HepG2 (cell line): ENCODE data around the gene TOPBP1. TPM values are rescaled to one million over a fixed set of nuclear protein-coding genes. Genes with fewer than 3 reads are reported as not detected.

Experiments
- ATAC-seq: fragments of 200-7000 bp; cut with Tn5 transposase; 3 replicates; pipeline ENCODE4 v1.9.1; 2020; ENCODE audit warnings: mild to moderate bottlenecking, moderate library complexity
- BruUV-seq: library from RNA; stranded (reverse); fragments of 400-500 nt; replicated peaks from 2 replicates; lab custom pipeline; 2021; lab: Mats Ljungman, UMichigan
- CTCF ChIA-PET: fragments of 300-600 bp; formaldehyde crosslinking; extraction: SDS; loops from one replicate; lab custom pipeline; 2021; ENCODE audit warnings: low total read pairs, inconsistent platforms, low intra/inter-chr PET ratio; lab: Yijun Ruan, JAX
- POLR2A ChIA-PET: fragments of 350-600 bp; sonication (Branson Sonifier 250); formaldehyde crosslinking; loops from one replicate; lab custom pipeline; 2020; ENCODE audit warnings: antibody characterized with exemption, inconsistent platforms; lab: Yijun Ruan, JAX
- DNase-seq: peaks from one replicate; pipeline ENCODE4 v3.0.0-alpha.2; 2015; ENCODE audit warnings: low spot score
- FAIRE-seq: peaks from 3 replicates; lab custom pipeline; 2011; peaks lifted over from hg19 to GRCh38; lab: Jason Lieb, UNC
- H2AFZ ChIP-seq: one replicate; pipeline ENCODE4 v1.6.1; 2011; ENCODE audit warnings: low read length, inconsistent platforms
- H3K27ac ChIP-seq: fragments of 300-600 bp; 3 replicates; pipeline ENCODE4 v1.8.0; 2011; ENCODE audit warnings: mixed run types, mild to moderate bottlenecking, mixed read lengths, low read length, inconsistent platforms; ENCODE audit not compliant: insufficient read depth; ENCODE audit errors: extremely low read length
- H3K27me3 ChIP-seq, 2 experiments: fragments of 200-600 bp in 1 of 2; 2 replicates in 1 of 2; 3 replicates in 1 of 2; pipeline versions ENCODE4 v1.6.0 to v1.8.0; 2011; ENCODE audit warnings: low read length in 2 of 2, mild to moderate bottlenecking in 2 of 2, moderate library complexity in 2 of 2, inconsistent platforms in 1 of 2; ENCODE audit not compliant: insufficient read depth in 2 of 2, control insufficient read depth in 1 of 2
- H3K36me3 ChIP-seq, 2 experiments: fragments of 200-600 bp in 1 of 2; replicated peaks in 1 of 2; 2 replicates in 1 of 2; 3 replicates in 1 of 2; pipeline versions ENCODE4 v1.5.1 to v1.8.0; 2011; ENCODE audit warnings: low read length in 2 of 2, inconsistent platforms in 1 of 2; ENCODE audit not compliant: insufficient read depth in 2 of 2, control insufficient read depth in 1 of 2
- H3K4me1 ChIP-seq: 2 replicates; pipeline ENCODE4 v1.5.1; 2012; ENCODE audit warnings: low read length, inconsistent platforms; ENCODE audit not compliant: insufficient read depth
- H3K4me2 ChIP-seq: 2 replicates; pipeline ENCODE4 v1.6.0; 2011; ENCODE audit warnings: low read depth, low read length, inconsistent platforms
- H3K4me3 ChIP-seq, 3 experiments: fragments of 200-600 bp in 1 of 3; sonication (generic), shearing (Covaris generic) in 1 of 3; replicated peaks in 1 of 3; 2 replicates each; pipeline ENCODE4 v1.5.1; 2011 to 2016; ENCODE audit warnings: low read length in 3 of 3, inconsistent platforms in 2 of 3, low read depth in 2 of 3, mild to moderate bottlenecking in 2 of 3, control low read depth in 1 of 3, mixed read lengths in 1 of 3; ENCODE audit not compliant: insufficient read depth in 1 of 3
- H3K79me2 ChIP-seq: one replicate; pipeline ENCODE4 v1.6.1; 2011; ENCODE audit warnings: low read length, inconsistent platforms; ENCODE audit not compliant: insufficient read depth
- H3K9ac ChIP-seq: 2 replicates; pipeline ENCODE4 v1.6.0; 2011; ENCODE audit warnings: mild to moderate bottlenecking, low read depth, low read length, inconsistent platforms; ENCODE audit not compliant: insufficient read depth
- H3K9me3 ChIP-seq: 2 replicates; pipeline ENCODE4 v1.5.1; 2012; ENCODE audit warnings: mild to moderate bottlenecking, low read length
- H4K20me1 ChIP-seq: 2 replicates; pipeline ENCODE4 v1.6.0; 2011; ENCODE audit warnings: inconsistent platforms, mild to moderate bottlenecking, low read length, moderate library complexity; ENCODE audit not compliant: insufficient read depth
- CEBPG ChIP-seq: IDR thresholded peaks from 2 replicates; pipeline ENCODE4 v1.6.1; 2016
- CENPX ChIP-seq: sonication (generic); formaldehyde crosslinking; IDR thresholded peaks from 2 replicates; pipeline ENCODE4 v1.9.0; 2021; ENCODE audit warnings: mild to moderate bottlenecking, missing genetic modification reagents, moderate library complexity
- CTCF ChIP-seq: sonication (generic); formaldehyde crosslinking; IDR thresholded peaks from 2 replicates; pipeline ENCODE4 v1.5.0; 2020; ENCODE audit warnings: mild to moderate bottlenecking, missing genetic modification reagents, moderate library complexity
- DNMT1 ChIP-seq: sonication (generic); formaldehyde crosslinking; IDR thresholded peaks from 2 replicates; pipeline ENCODE4 v1.5.1; 2020; ENCODE audit warnings: mild to moderate bottlenecking, missing genetic modification reagents
- ERF ChIP-seq: IDR thresholded peaks from 2 replicates; pipeline ENCODE4 v1.6.1; 2018; ENCODE audit warnings: missing biosample characterization, missing genetic modification reagents
- GATAD2A ChIP-seq: IDR thresholded peaks from 2 replicates; pipeline ENCODE4 v1.6.1; 2016
- GFI1 ChIP-seq: sonication (generic); formaldehyde crosslinking; IDR thresholded peaks from 2 replicates; pipeline ENCODE4 v1.5.0; 2020; ENCODE audit warnings: missing genetic modification reagents, mild to moderate bottlenecking, borderline replicate concordance
- HDAC2 ChIP-seq: sonication (generic); formaldehyde crosslinking; IDR thresholded peaks from 2 replicates; pipeline ENCODE4 v1.4.0; 2020; ENCODE audit warnings: missing genetic modification reagents
- HMG20A ChIP-seq: IDR thresholded peaks from 2 replicates; pipeline ENCODE4 v1.6.1; 2016; ENCODE audit warnings: borderline replicate concordance
- KDM3A ChIP-seq: IDR thresholded peaks from 2 replicates; pipeline ENCODE4 v1.6.1; 2018; ENCODE audit warnings: low read depth, missing compliant biosample characterization
- MIER3 ChIP-seq: IDR thresholded peaks from 2 replicates; pipeline ENCODE4 v1.6.1; 2016; ENCODE audit warnings: missing compliant biosample characterization, borderline replicate concordance
- NAIF1 ChIP-seq: sonication (generic); formaldehyde crosslinking; IDR thresholded peaks from 2 replicates; pipeline ENCODE4 v1.5.0; 2020; ENCODE audit warnings: mild to moderate bottlenecking, missing genetic modification reagents, borderline replicate concordance
- NFYC ChIP-seq: IDR thresholded peaks from 2 replicates; pipeline ENCODE4 v1.6.1; 2016; ENCODE audit warnings: missing genetic modification reagents, missing compliant biosample characterization
- POGZ ChIP-seq: sonication (generic); formaldehyde crosslinking; IDR thresholded peaks from 2 replicates; pipeline ENCODE4 v1.4.0; 2020; ENCODE audit warnings: mild to moderate bottlenecking, missing genetic modification reagents
- RAD21 ChIP-seq: fragments of 450-650 bp; formaldehyde crosslinking; IDR thresholded peaks from 2 replicates; pipeline ENCODE4 v1.5.0; 2020; ENCODE audit warnings: mild to moderate bottlenecking
- SMC3 ChIP-seq: IDR thresholded peaks from 2 replicates; pipeline ENCODE4 v1.6.1; 2011; ENCODE audit warnings: low read length, improper control_type of control experiment
- STAG1 ChIP-seq: sonication (generic); formaldehyde crosslinking; IDR thresholded peaks from 2 replicates; pipeline ENCODE4 v1.4.0; 2020; ENCODE audit warnings: missing genetic modification reagents
- ZBTB1 ChIP-seq: sonication (generic); formaldehyde crosslinking; IDR thresholded peaks from 2 replicates; pipeline ENCODE4 v1.4.0; 2020; ENCODE audit warnings: missing genetic modification reagents, borderline replicate concordance
- ZKSCAN8 ChIP-seq: IDR thresholded peaks from 2 replicates; pipeline ENCODE4 v1.6.1; 2016; ENCODE audit warnings: borderline replicate concordance, missing genetic modification reagents, missing compliant biosample characterization
- ZNF264 ChIP-seq: sonication (generic); formaldehyde crosslinking; IDR thresholded peaks from 2 replicates; pipeline ENCODE4 v1.4.0; 2020; ENCODE audit warnings: missing genetic modification reagents
- ZNF281 ChIP-seq: sonication (generic); formaldehyde crosslinking; IDR thresholded peaks from 2 replicates; pipeline ENCODE4 v1.4.0; 2020; ENCODE audit warnings: missing genetic modification reagents, borderline replicate concordance
- ZNF619 ChIP-seq: sonication (generic); formaldehyde crosslinking; IDR thresholded peaks from 2 replicates; pipeline ENCODE4 v1.4.0; 2020; ENCODE audit warnings: mild to moderate bottlenecking, missing genetic modification reagents
- ZNF781 ChIP-seq: sonication (generic); formaldehyde crosslinking; IDR thresholded peaks from 2 replicates; pipeline ENCODE4 v1.5.1; 2020; ENCODE audit warnings: borderline replicate concordance, mild to moderate bottlenecking, missing genetic modification reagents; ENCODE audit errors: not compliant biosample characterization
- WGBS: methylation state at CpG from one replicate; pipeline ENCODE4 v1.1.6; 2017; ENCODE audit warnings: low lambda C conversion rate; 5-methylcytosine and 5-hydroxymethylcytosine counted together
- in situ Hi-C: cut with HindIII; loops from 2 replicates; pipeline ENCODE4 v1.10.0; 2017; ENCODE audit warnings: low pct_unique_long_range_greater_than_20kb; ENCODE audit not compliant: extremely low pct_ligation_motif_present
- intact Hi-C: fragments of 100-400 bp; cut with micrococcal nuclease; formaldehyde crosslinking; loops from one replicate; pipeline ENCODE4 v1.10.0; 2022; ENCODE audit not compliant: unreplicated experiment
- polyA plus RNA-seq, 8 experiments: library from polyadenylated mRNA; depleted of rRNA in 3 of 8; stranded (reverse) in 7 of 8; unstranded in 1 of 8; fragments of >200 nt; fragmentation: Illumina TruSeq in 4 of 8; extraction: Trizol in 4 of 8; gene quantifications; 2 replicates each; pipeline versions ENCODE4 v1.2.1 to v1.2.3, GENCODE V29; 2011 to 2016; ENCODE audit warnings: low read depth in 4 of 8, missing spikeins in 1 of 8, mixed read lengths in 1 of 8; ENCODE audit not compliant: insufficient read depth in 1 of 8
- total RNA-seq, 5 experiments: library from RNA; depleted of rRNA; stranded (reverse); fragments of >200 nt; fragmentation: Illumina TruSeq; extraction: Trizol; gene quantifications; 2 replicates each; pipeline ENCODE4 v1.2.3, GENCODE V29; 2016; ENCODE audit warnings: low read depth in 1 of 5

Gene TOPBP1
- total and polyA plus RNA-seq, 2 of the 13 experiments (the other 11 are each of a cell fraction or from before 2014, with no cell fraction given), result 24.3 to 42.9 TPM

GRCh38 chr3:133662278-133662651 lies 524 bp upstream of the TOPBP1 start:
- CTCF ChIA-PET, result interaction anchor here (0.8 to 2.7 kb wide), 3 partner anchors 80 to 160 kb away, joined by 3 to 10 read pairs (median 3); no protein-coding TSS in a partner anchor
- Histone ChIP-seq H3K9ac (peak overlapping the region; percentile 84), H2AFZ (peak overlapping the region; percentile 67), H3K79me2 (peaks cover 45% of the 10 kb centered on the region), H3K4me1 (peaks cover 64% of the 10 kb centered on the region), H3K36me3 (peaks cover 0 to 14% of the 10 kb centered on the region in 2 experiments; a peak in 3 of 5 replicates), H3K4me2 (peak overlapping the region; percentile 95), H3K27ac (peak overlapping the region; percentile 70), H4K20me1 (no peaks in the 10 kb centered on the region), H3K9me3 (no peaks in the 10 kb centered on the region), H3K27me3 (no peaks in the 10 kb centered on the region; a peak in 1 of 5 replicates), H3K4me3 (peak overlapping the region; percentile 80 to 91 (median 88))
- DNase-seq (peak; percentile 71), ATAC-seq (peak; percentile 88), FAIRE-seq (peak; percentile 93)
- in situ Hi-C loops, result loop anchor here (5.0 kb wide), 2 partner anchors 85 to 160 kb away; partner anchors contain the start of gene TF
- intact Hi-C loops, result loop anchor here (2.0 to 5.0 kb wide), 3 partner anchors 45 to 160 kb away; no protein-coding TSS in a partner anchor
- TSS peak; percentile 90 for BruUV-seq
- POLR2A ChIA-PET, result interaction anchor here (0.8 to 1.8 kb wide), 6 partner anchors 71 to 108 kb away, joined by 3 to 9 read pairs (median 4); partner anchors contain the start of gene TF
- under 1% methylated on average over 7 of the region's 7 CpGs for WGBS
- TF ChIP-seq RAD21 (CRISPR knock-in tag) (peak; percentile 54; the same call in 1 of the 2 replicates), POGZ (CRISPR knock-in tag) (no peak), SMC3 (peak; percentile 78), ZNF281 (CRISPR knock-in tag) (peak; percentile 28; the same call in 1 of the 2 replicates), ZNF619 (CRISPR knock-in tag) (no peak), ZNF781 (CRISPR knock-in tag) (peak; percentile 8), ERF (CRISPR knock-in tag) (no peak), CENPX (CRISPR knock-in tag) (no peak), ZBTB1 (CRISPR knock-in tag) (no peak), HMG20A (CRISPR knock-in tag) (0 out of 2 replicates have a peak, but pooled peaks have one; percentile 17), GATAD2A (CRISPR knock-in tag) (peak; percentile 8; the same call in 1 of the 2 replicates), MIER3 (CRISPR knock-in tag) (peak; percentile 60; the same call in 1 of the 2 replicates), KDM3A (CRISPR knock-in tag) (0 out of 2 replicates have a peak, but pooled peaks have one; percentile 27), CEBPG (CRISPR knock-in tag) (peak; percentile 36), ZKSCAN8 (CRISPR knock-in tag) (0 out of 2 replicates have a peak, but pooled peaks have one; percentile 17), DNMT1 (CRISPR knock-in tag) (no peak), STAG1 (peak; percentile 84), NFYC (CRISPR knock-in tag) (no peak), GFI1 (CRISPR knock-in tag) (0 out of 2 replicates have a peak, but pooled peaks have one; percentile 60), HDAC2 (0 out of 2 replicates have a peak, but pooled peaks have one; percentile 6), NAIF1 (CRISPR knock-in tag) (0 out of 2 replicates have a peak, but pooled peaks have one; percentile 42), ZNF264 (CRISPR knock-in tag) (no peak), CTCF (CRISPR knock-in tag) (peak; percentile 83)
